Liver (tissue), 9 donors: Measurements from ENCODE around the gene ANKRD31. TPM values are rescaled to one million over a fixed set of nuclear protein-coding genes. Genes with fewer than 3 reads are reported as not detected.

ENCODE experiments used
- DNase-seq: peaks from one replicate; pipeline ENCODE4 v3.0.0-alpha.2; 2017; ENCODE audit warnings: low spot score
- H3K27ac ChIP-seq, 2 donors: one replicate each; pipeline ENCODE4 v1.7.0; 2013; ENCODE audit warnings: inconsistent platforms in 2 of 2, low read length in 2 of 2, control low read depth in 1 of 2, low read depth in 1 of 2, mild to moderate bottlenecking in 1 of 2
- H3K27me3 ChIP-seq, 4 donors: one replicate each; pipeline versions ENCODE4 v1.6.1 to v1.7.0; 2013; ENCODE audit warnings: low read length in 3 of 4, inconsistent platforms in 1 of 4, mild to moderate bottlenecking in 1 of 4, moderate library complexity in 1 of 4; ENCODE audit not compliant: control insufficient read depth in 4 of 4, insufficient read depth in 4 of 4
- H3K36me3 ChIP-seq, 4 donors: one replicate each; pipeline versions ENCODE4 v1.6.1 to v1.7.0; 2013; ENCODE audit warnings: low read length in 3 of 4, mild to moderate bottlenecking in 3 of 4, low read depth in 1 of 4, moderate library complexity in 1 of 4; ENCODE audit not compliant: control insufficient read depth in 4 of 4, insufficient read depth in 3 of 4
- H3K4me1 ChIP-seq, 4 donors: one replicate each; pipeline versions ENCODE4 v1.6.1 to v1.7.0; 2013; ENCODE audit warnings: low read length in 3 of 4, mild to moderate bottlenecking in 3 of 4, moderate library complexity in 1 of 4; ENCODE audit not compliant: control insufficient read depth in 4 of 4, insufficient read depth in 4 of 4
- H3K4me3 ChIP-seq, 3 donors: one replicate each; pipeline versions ENCODE4 v1.6.1 to v1.7.0; 2013; ENCODE audit warnings: low read length in 3 of 3, control low read depth in 1 of 3, low read depth in 1 of 3, mild to moderate bottlenecking in 1 of 3
- H3K9ac ChIP-seq, 2 donors: one replicate each; pipeline ENCODE4 v1.7.0; 2013; ENCODE audit warnings: low read length in 2 of 2, mild to moderate bottlenecking in 2 of 2, moderate library complexity in 2 of 2, control low read depth in 1 of 2, low read depth in 1 of 2
- H3K9me3 ChIP-seq, 4 donors: one replicate each; pipeline versions ENCODE4 v1.6.1 to v1.7.0; 2013; ENCODE audit warnings: low read length in 3 of 4; ENCODE audit not compliant: control insufficient read depth in 4 of 4
- ATF3 ChIP-seq: IDR thresholded peaks from 2 replicates; pipeline ENCODE4 v1.6.1; 2016; ENCODE audit warnings: antibody characterized with exemption
- CTCF ChIP-seq: fragments of 150-350 bp; IDR thresholded peaks from 2 replicates; pipeline ENCODE4 v1.5.1; 2017; ENCODE audit warnings: improper control_type of control experiment, low read depth, low read length; ENCODE audit not compliant: missing input control
- EGR1 ChIP-seq, 2 donors: IDR thresholded peaks; 2 replicates each; pipeline ENCODE4 v1.6.1; 2016 to 2018; ENCODE audit warnings: antibody characterized with exemption in 2 of 2, low read depth in 2 of 2
- FOXA1 ChIP-seq: IDR thresholded peaks from 2 replicates; pipeline ENCODE4 v1.6.1; 2016; ENCODE audit warnings: antibody characterized with exemption
- FOXA2 ChIP-seq: IDR thresholded peaks from 2 replicates; pipeline ENCODE4 v1.6.1; 2016; ENCODE audit warnings: antibody characterized with exemption
- GABPA ChIP-seq, 2 donors: IDR thresholded peaks in 1 of 2; conservative IDR thresholded peaks in 1 of 2; 2 replicates each; pipeline ENCODE4 v1.6.1; 2016; ENCODE audit warnings: antibody characterized with exemption in 2 of 2, mild to moderate bottlenecking in 1 of 2, moderate library complexity in 1 of 2
- HNF4A ChIP-seq, 2 donors: conservative IDR thresholded peaks; 2 replicates each; pipeline ENCODE4 v1.6.1; 2016; ENCODE audit warnings: antibody characterized with exemption in 2 of 2, mild to moderate bottlenecking in 2 of 2
- HNF4G ChIP-seq: IDR thresholded peaks from 2 replicates; pipeline ENCODE4 v1.6.1; 2016; ENCODE audit warnings: antibody characterized with exemption
- JUND ChIP-seq, 2 donors: IDR thresholded peaks; 2 replicates each; pipeline ENCODE4 v1.6.1; 2016; ENCODE audit warnings: antibody characterized with exemption in 2 of 2
- MAX ChIP-seq: IDR thresholded peaks from 2 replicates; pipeline ENCODE4 v1.6.1; 2016; ENCODE audit warnings: antibody characterized with exemption
- NR2F2 ChIP-seq: IDR thresholded peaks from 2 replicates; pipeline ENCODE4 v1.6.1; 2016; ENCODE audit warnings: antibody characterized with exemption
- RAD21 ChIP-seq, 2 donors: IDR thresholded peaks; 2 replicates each; pipeline ENCODE4 v1.6.1; 2016; ENCODE audit warnings: antibody characterized with exemption in 2 of 2, mild to moderate bottlenecking in 2 of 2
- REST ChIP-seq: IDR thresholded peaks from 2 replicates; pipeline ENCODE4 v1.6.1; 2016; ENCODE audit warnings: antibody characterized with exemption, mild to moderate bottlenecking
- RXRA ChIP-seq, 2 donors: IDR thresholded peaks; 2 replicates each; pipeline ENCODE4 v1.6.1; 2017 to 2018; ENCODE audit warnings: antibody characterized with exemption in 2 of 2, mild to moderate bottlenecking in 1 of 2
- SP1 ChIP-seq: IDR thresholded peaks from 2 replicates; pipeline ENCODE4 v1.6.1; 2018; ENCODE audit warnings: antibody characterized with exemption, mild to moderate bottlenecking
- TAF1 ChIP-seq: conservative IDR thresholded peaks from 2 replicates; pipeline ENCODE4 v1.6.1; 2016; ENCODE audit warnings: antibody characterized with exemption, mild to moderate bottlenecking
- YY1 ChIP-seq: IDR thresholded peaks from 2 replicates; pipeline ENCODE4 v1.6.1; 2016; ENCODE audit warnings: antibody characterized with exemption, mild to moderate bottlenecking
- ZBTB33 ChIP-seq: IDR thresholded peaks from 2 replicates; pipeline ENCODE4 v1.6.1; 2016; ENCODE audit warnings: antibody characterized with exemption
- WGBS: extraction: QIAGEN DNeasy Blood & Tissue Kit; methylation state at CpG from one replicate; pipeline ENCODE4 v1.1.7; 2013; 5-methylcytosine and 5-hydroxymethylcytosine counted together
- polyA plus RNA-seq, 2 donors: library from polyadenylated mRNA; stranded (reverse) in 1 of 2; unstranded in 1 of 2; fragments of 200-250 nt in 1 of 2; fragments of >200 nt in 1 of 2; fragmentation: Nextera tagmentation in 1 of 2; extraction: Ambion mirVana in 1 of 2; gene quantifications; one replicate each; pipeline versions ENCODE4 v1.2.1 to v1.2.3, GENCODE V29; 2013 to 2015
- total RNA-seq, 2 donors: library from RNA; depleted of rRNA; stranded (reverse); fragments of >200 nt; gene quantifications; one replicate each; pipeline ENCODE4 v1.2.3, GENCODE V29; 2014
- donor health status: healthy.
- donor health status: healthy.
- donor health status: healthy.
- donor health status: healthy.
- donor health status: healthy.

Gene ANKRD31
- total RNA-seq (under 1 TPM; 0.05 to 0.08 TPM), polyA plus RNA-seq (under 1 TPM; 0.03 to 0.04 TPM)

- H3K27me3 ChIP-seq = peaks cover 0 to 2% (median 0%) of the 10 kb centered on the region in 4 donors
- TF ChIP-seq REST = no peak
- no peak for TF ChIP-seq FOXA2
- TF ChIP-seq HNF4A (conservative IDR thresholded peaks at IDR 0.05) = peak in 1 of 2 donors; percentile 3
- no peak for TF ChIP-seq FOXA1
- peak; percentile 77 for TF ChIP-seq CTCF
- TF ChIP-seq NR2F2 = no peak
- TF ChIP-seq RXRA (IDR thresholded peaks at IDR 0.05) = peak; percentile 14 to 43
- peak; percentile 71 for TF ChIP-seq YY1
- TF ChIP-seq EGR1 (IDR thresholded peaks at IDR 0.05; ENCODE audit: low read depth in 2 of 2) = no peak
- TF ChIP-seq RAD21 (IDR thresholded peaks at IDR 0.05) = peak; percentile 62 to 65
- TF ChIP-seq TAF1 = peak; percentile 23
- TF ChIP-seq ZBTB33 = no peak
- TF ChIP-seq SP1 = peak; percentile 28
- TF ChIP-seq MAX = peak; percentile 20
- TF ChIP-seq JUND (IDR thresholded peaks at IDR 0.05) = no peak
- TF ChIP-seq GABPA (IDR thresholded peaks at IDR 0.05 in 1 of 2, conservative IDR thresholded peaks at IDR 0.05 in 1 of 2) = peak in 1 of 2 donors; percentile 65
- TF ChIP-seq HNF4G = no peak
- TF ChIP-seq ATF3 = no peak
- peaks cover 0 to 8% (median 4%) of the 10 kb centered on the region in 4 donors for H3K4me1 ChIP-seq
- H3K36me3 ChIP-seq = no peaks in the 10 kb centered on the region
- peak within 1 kb of the TSS; percentile 78 to 87 for H3K27ac ChIP-seq
- peak; percentile 88 for DNase-seq
- peak within 1 kb of the TSS; percentile 81 to 97 (median 96) for H3K4me3 ChIP-seq
- H3K9ac ChIP-seq = peak within 1 kb of the TSS; percentile 80 to 88
- H3K9me3 ChIP-seq = no peaks in the 10 kb centered on the region
- 2% methylated on average over 58 of the region's 58 CpGs for WGBS
Measured at GRCh38 chr5:75236322-75237316, at the start of gene ANKRD31. Gene ANKRD31 (minus strand): TSS chr5:75236878. CDS start chr5:75236686, 192 bp downstream.
